ENCODE measurements around the gene ZBTB18. TPM values are rescaled to one million over a fixed set of nuclear protein-coding genes. Genes with fewer than 3 reads are reported as not detected.
A peak's percentile ranks its signal among the peaks of the same experiment; 100 is the strongest.

The ZBTB18 gene
- total RNA-seq, 2 donors from 2014 or later = 15.4 to 17.9 TPM

GRCh38 chr1:244019982-244020485, 31.0 kb upstream of the ZBTB18 start:
- Histone ChIP-seq H3K4me3 (ENCODE audit: low read length) (no peak overlapping the region), H3K36me3 (ENCODE audit: control insufficient read depth, insufficient read depth, low read length) (no peaks in the 10 kb centered on the region), H3K9ac (ENCODE audit: extremely low read depth, low read length, poor library complexity, severe bottlenecking) (no peak overlapping the region), H3K9me3 (ENCODE audit: control insufficient read depth, low read length) (no peaks in the 10 kb centered on the region), H3K27me3 (ENCODE audit: control insufficient read depth, insufficient read depth, low read length, poor library complexity, severe bottlenecking) (no peaks in the 10 kb centered on the region), H3K27ac (ENCODE audit: low read depth, low read length) (no peak overlapping the region), H3K4me1 (ENCODE audit: control insufficient read depth, insufficient read depth, low read length) (no peaks in the 10 kb centered on the region)
- no peak overlapping the region for H3K4me3 Mint-ChIP-seq
- no peak for TF ChIP-seq CTCF (conservative IDR thresholded peaks at IDR 0.05)
- H3K27me3 Mint-ChIP-seq (ENCODE audit: insufficient read depth) = no peaks in the 10 kb centered on the region
- no peaks in the 10 kb centered on the region for H3K4me1 Mint-ChIP-seq
- 64 to 100% methylated on average over 1 to 4 of the region's 4 CpGs for WGBS, 2 experiments (ENCODE audit: insufficient coverage in 1 of 2, insufficient read length in 1 of 2)
- no peak for DNase-seq
- peaks cover 4% of the 10 kb centered on the region for H3K9me3 Mint-ChIP-seq
- H3K36me3 Mint-ChIP-seq (ENCODE audit: low read depth) = no peaks in the 10 kb centered on the region
- no peak overlapping the region for H3K27ac Mint-ChIP-seq

GRCh38 chr1:244021427-244021826, 29.7 kb upstream of the ZBTB18 start:
- DNase-seq = no peak

GRCh38 chr1:244022311-244022710, 28.8 kb upstream of the ZBTB18 start:
- Histone ChIP-seq H3K4me1 (ENCODE audit: control insufficient read depth, insufficient read depth, low read length) (no peaks in the 10 kb centered on the region), H3K27ac (ENCODE audit: low read depth, low read length) (peak overlapping the region; percentile 88), H3K9ac (ENCODE audit: extremely low read depth, low read length, poor library complexity, severe bottlenecking) (no peak overlapping the region), H3K36me3 (ENCODE audit: control insufficient read depth, insufficient read depth, low read length) (no peaks in the 10 kb centered on the region), H3K4me3 (ENCODE audit: low read length) (no peak overlapping the region), H3K27me3 (ENCODE audit: control insufficient read depth, insufficient read depth, low read length, poor library complexity, severe bottlenecking) (no peaks in the 10 kb centered on the region), H3K9me3 (ENCODE audit: control insufficient read depth, low read length) (no peaks in the 10 kb centered on the region)
- Mint-ChIP-seq H3K9me3 (peaks cover 4% of the 10 kb centered on the region), H3K4me1 (no peaks in the 10 kb centered on the region), H3K27ac (no peak overlapping the region), H3K36me3 (ENCODE audit: low read depth) (no peaks in the 10 kb centered on the region), H3K4me3 (no peak overlapping the region), H3K27me3 (ENCODE audit: insufficient read depth) (no peaks in the 10 kb centered on the region)
- DNase-seq = no peak
- 97% methylated on average over 2 of the region's 2 CpGs; no CpG with 5 or more reads in 1 of the 2 experiments for WGBS, 2 experiments (ENCODE audit: insufficient coverage in 1 of 2, insufficient read length in 1 of 2)
- TF ChIP-seq CTCF (conservative IDR thresholded peaks at IDR 0.05) = no peak

More at GRCh38 chr1:244021427-244021826, 29.7 kb upstream of the ZBTB18 start:
- no peak overlapping the region for H3K9ac ChIP-seq (ENCODE audit: extremely low read depth, low read length, poor library complexity, severe bottlenecking)
- 63 to 86% methylated on average over 1 of the region's 1 CpG for WGBS, 2 experiments (ENCODE audit: insufficient coverage in 1 of 2, insufficient read length in 1 of 2)
- no peaks in the 10 kb centered on the region for H3K9me3 ChIP-seq (ENCODE audit: control insufficient read depth, low read length)
- H3K4me1 Mint-ChIP-seq = no peaks in the 10 kb centered on the region
- H3K36me3 Mint-ChIP-seq (ENCODE audit: low read depth) = no peaks in the 10 kb centered on the region
- H3K4me3 Mint-ChIP-seq = no peak overlapping the region
- H3K36me3 ChIP-seq (ENCODE audit: control insufficient read depth, insufficient read depth, low read length) = no peaks in the 10 kb centered on the region
- no peak for TF ChIP-seq CTCF (conservative IDR thresholded peaks at IDR 0.05)
- H3K27me3 Mint-ChIP-seq (ENCODE audit: insufficient read depth) = no peaks in the 10 kb centered on the region
- H3K27ac Mint-ChIP-seq = no peak overlapping the region
- no peaks in the 10 kb centered on the region for H3K27me3 ChIP-seq (ENCODE audit: control insufficient read depth, insufficient read depth, low read length, poor library complexity, severe bottlenecking)
- H3K9me3 Mint-ChIP-seq = peaks cover 4% of the 10 kb centered on the region
- H3K4me1 ChIP-seq (ENCODE audit: control insufficient read depth, insufficient read depth, low read length) = no peaks in the 10 kb centered on the region
- H3K4me3 ChIP-seq (ENCODE audit: low read length) = no peak overlapping the region
- peak overlapping the region; percentile 88 for H3K27ac ChIP-seq (ENCODE audit: low read depth, low read length)
